ENCODE measurements around the gene KCNJ11.

The KCNJ11 gene

DNA sequence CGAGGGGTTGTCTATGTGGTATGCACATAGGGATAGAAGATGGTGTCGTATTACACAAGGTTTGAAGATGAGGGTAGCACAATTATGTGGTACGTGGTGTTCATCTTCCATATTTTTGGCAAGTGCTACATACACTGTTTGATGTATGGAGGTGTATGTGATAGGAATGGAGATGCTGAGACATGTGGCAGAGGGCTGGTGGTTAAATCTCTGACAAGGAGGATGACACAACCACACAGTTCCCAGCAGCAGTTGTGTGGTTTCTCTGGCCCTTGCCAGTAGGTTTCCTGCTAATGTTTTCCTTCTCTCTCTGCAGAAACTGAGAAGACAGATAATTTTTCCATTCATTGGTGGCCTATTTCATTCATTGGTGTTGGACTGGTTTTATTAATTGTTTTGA lies 19.9 kb downstream of the KCNJ11 start:
- DNase-seq (ENCODE audit: low read depth in 1 of 2, low spot score in 1 of 2): no peak

- no peak for DNase-seq (ENCODE audit: low read depth in 1 of 2, low spot score in 1 of 2)
Observed at GRCh38 chr11:17366495-17366894, 22.0 kb downstream of the KCNJ11 start.

DNA sequence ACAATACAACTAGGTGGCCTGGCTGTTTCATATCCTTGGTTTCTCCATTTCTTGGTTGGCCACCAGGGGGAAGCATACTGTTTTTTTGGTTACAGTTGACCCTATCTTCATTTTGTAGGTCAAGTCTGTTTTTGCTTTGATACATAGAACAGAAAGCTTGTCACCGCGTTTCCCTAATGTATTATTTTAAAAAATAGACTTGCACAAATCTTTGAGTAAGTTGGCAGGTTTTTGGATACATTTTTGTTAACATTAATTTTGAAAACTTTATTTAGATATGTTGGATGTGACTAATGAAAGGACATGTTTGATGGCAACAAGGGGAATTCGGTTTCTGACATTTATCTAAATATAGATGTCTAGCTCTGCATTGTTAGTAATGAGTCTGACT lies 33.9 kb downstream of the KCNJ11 start:
- DNase-seq (ENCODE audit: low read depth in 1 of 2, low spot score in 1 of 2): peak in 1 of 2 donors; percentile 65

- DNase-seq (ENCODE audit: low read depth in 1 of 2, low spot score in 1 of 2): no peak
Observed at GRCh38 chr11:17353821-17354600, 34.4 kb downstream of the KCNJ11 start.

DNA sequence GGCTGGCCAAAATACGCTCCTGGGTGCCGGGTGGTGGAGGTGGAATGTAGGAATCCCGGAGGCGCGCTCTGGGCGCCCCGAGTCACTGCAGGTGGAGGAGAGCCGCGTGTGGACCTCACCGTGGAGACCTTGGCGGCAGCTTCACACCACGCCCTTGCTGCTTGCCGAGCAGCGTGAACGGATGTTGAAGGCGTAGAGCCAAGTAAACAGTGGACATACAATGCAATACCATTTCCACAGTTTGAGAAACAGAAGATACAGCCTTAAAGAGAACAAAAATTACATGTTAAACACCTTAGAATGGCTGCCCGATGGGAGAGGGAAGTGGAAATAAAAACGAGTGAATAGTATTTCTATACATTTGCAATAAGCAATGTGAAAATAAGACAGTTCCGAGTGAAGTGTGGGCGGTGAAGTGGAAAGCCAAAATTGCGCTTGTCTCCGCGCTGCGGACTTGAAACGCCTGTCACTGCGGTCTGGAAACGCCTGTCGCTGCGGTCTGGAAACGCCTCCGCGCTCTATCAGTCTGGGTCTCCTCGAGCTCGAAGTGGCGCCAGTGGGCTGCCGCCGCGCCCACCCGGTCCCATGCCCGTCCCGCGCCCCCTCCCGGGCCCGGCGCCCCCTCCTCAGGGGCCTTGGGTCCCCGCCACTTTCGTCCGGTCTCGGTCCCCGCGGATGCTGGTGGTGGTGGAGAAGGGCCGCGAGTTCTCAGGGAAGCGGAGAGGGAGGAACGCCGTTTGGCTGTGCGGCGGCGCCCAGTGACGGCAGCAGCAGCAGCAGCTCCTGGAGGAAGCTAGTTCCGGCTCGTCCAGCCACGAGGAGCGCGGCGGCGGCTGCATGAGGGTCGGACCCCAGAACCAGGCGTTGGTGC lies 35.3 kb downstream of the KCNJ11 start:
- peak; percentile 16 to 49 for DNase-seq (ENCODE audit: low read depth in 1 of 2, low spot score in 1 of 2)

- peak; percentile 37 to 42 for DNase-seq (ENCODE audit: low read depth in 1 of 2, low spot score in 1 of 2)
Observed at GRCh38 chr11:17351510-17352176, 36.8 kb downstream of the KCNJ11 start, which contains the start of gene NCR3LG1. NCR3LG1 (plus strand) TSS chr11:17351800; CDS start chr11:17351970, 170 bp downstream.

DNA sequence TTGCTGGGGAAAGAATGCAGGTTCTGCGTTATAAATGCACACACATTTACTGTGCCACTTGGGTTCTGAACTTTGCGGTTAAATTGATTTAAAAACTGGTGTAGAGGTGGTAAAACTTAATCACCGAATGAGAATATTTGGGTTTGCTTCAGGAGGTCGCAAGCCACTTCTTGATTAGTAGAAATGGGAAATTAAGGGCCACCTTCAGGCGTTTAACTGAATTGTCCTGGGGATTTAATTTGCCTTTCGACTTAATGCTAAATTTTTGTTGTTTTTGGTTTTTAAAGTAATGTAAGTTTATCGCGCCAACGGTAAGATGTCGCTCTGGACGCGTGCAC lies 37.3 kb downstream of the KCNJ11 start:
- DNase-seq (ENCODE audit: low read depth in 1 of 2, low spot score in 1 of 2): no peak

DNA sequence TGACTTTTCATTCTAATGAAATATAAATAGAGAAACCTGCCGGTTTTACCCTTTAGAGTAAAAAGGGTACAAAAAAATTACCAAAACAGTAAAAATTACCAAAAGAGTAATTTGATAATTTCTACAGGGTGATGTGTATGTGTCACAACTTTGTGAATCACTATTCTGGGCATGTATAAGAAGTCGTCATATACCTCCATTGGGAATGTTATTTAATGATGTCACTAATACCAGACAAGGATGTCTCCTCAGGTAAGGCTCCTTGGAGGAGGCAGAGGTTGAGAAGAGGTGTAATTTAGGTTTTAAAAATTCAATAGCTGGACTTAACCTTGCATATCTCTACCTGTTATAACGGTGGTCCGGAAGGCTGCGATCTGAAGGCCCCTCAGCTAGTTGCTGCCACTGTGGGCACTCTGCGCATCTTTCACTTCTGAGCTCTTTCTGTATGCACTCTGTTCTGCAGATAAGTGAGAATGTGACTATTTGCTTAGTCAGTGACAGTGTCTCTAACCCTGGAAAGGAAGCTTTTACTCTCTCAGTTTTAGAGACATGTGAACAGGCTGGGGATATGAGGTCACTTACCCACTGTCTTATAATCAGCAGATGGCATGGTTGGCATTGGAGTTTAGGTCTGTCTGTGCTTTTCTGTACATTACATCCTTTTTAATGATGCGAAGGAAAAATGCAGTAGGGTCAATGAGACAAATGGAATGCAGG lies 37.8 kb downstream of the KCNJ11 start:
- no peak for DNase-seq (ENCODE audit: low read depth in 1 of 2, low spot score in 1 of 2)

- DNase-seq (ENCODE audit: low read depth in 1 of 2, low spot score in 1 of 2): no peak
Observed at GRCh38 chr11:17347676-17348075, 40.8 kb downstream of the KCNJ11 start.

- DNase-seq (ENCODE audit: low read depth in 1 of 2, low spot score in 1 of 2): peak in 1 of 2 donors; percentile 39
Observed at GRCh38 chr11:17343907-17344306, 44.6 kb downstream of the KCNJ11 start.

- no peak for DNase-seq (ENCODE audit: low read depth in 1 of 2, low spot score in 1 of 2)
Observed at GRCh38 chr11:17343257-17343656, 45.2 kb downstream of the KCNJ11 start.
